GM18499 (cell line): ENCODE measurements around the gene SOS1.
"Not testable (repeated sequence)": the region's sequence is repeated elsewhere in the genome, so short reads cannot be mapped to it uniquely, and the experiment has no call there.

Experiments used
- ATAC-seq: cut with Tn5 transposase; IDR thresholded peaks from one replicate; pipeline ENCODE4 v1.9.1; 2021; ENCODE audit warnings: moderate number of reproducible peaks; ENCODE audit not compliant: insufficient read depth, unreplicated experiment

Gene SOS1

GRCh38 chr2:39107724-39108273 lies 13.1 kb downstream of the SOS1 start:
- no peak for ATAC-seq

- ATAC-seq = no peak
Observed at GRCh38 chr2:39107156-39107555, 13.7 kb downstream of the SOS1 start.

- peak; percentile 53 for ATAC-seq
Observed at GRCh38 chr2:39099870-39100728, 20.8 kb downstream of the SOS1 start.

DNA sequence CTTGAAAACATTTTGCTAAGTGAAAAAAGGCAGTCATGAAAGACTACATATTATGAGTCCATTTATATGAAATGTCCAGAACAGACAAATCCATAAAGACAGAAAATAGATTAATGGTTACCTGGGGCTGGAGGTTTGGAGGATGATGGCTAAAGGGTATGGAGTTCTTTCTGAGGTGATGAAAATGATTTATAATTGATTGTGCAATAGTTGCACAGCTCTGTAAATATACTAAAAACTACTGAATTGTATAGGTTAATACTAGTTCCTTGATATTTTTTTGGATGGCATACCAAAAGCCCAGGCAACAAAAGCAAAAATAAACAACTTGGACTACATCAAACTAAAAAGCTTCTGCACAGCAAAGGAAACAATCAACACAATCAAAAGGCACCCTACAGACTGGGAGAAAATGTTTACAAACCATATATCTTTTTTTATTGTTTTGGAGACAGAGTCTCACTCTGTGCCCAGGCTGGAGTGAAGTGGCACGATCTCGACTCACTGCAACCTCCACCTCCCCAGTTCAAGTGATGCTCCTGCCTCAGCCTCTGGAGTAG lies 21.5 kb downstream of the SOS1 start:
- ATAC-seq = no peak

DNA sequence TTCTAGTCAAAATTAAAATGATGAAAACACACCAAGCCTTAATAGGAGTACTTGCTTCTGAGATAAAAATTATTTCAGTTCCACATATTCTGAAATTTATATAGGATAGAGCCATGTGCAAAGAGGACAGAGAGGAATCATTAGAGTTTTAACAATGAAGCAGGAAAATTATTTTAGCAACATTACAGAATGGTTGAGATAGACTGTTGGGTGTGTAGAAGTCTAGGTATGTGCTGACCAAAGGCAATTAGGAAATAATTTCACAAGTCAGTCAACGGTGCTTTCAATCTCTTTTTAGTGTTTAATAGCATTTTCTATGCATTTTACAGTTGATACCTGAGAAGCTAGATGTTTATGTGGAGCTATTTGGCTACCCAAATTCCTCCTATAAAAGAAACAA lies 25.2 kb downstream of the SOS1 start:
- no peak for ATAC-seq

DNA sequence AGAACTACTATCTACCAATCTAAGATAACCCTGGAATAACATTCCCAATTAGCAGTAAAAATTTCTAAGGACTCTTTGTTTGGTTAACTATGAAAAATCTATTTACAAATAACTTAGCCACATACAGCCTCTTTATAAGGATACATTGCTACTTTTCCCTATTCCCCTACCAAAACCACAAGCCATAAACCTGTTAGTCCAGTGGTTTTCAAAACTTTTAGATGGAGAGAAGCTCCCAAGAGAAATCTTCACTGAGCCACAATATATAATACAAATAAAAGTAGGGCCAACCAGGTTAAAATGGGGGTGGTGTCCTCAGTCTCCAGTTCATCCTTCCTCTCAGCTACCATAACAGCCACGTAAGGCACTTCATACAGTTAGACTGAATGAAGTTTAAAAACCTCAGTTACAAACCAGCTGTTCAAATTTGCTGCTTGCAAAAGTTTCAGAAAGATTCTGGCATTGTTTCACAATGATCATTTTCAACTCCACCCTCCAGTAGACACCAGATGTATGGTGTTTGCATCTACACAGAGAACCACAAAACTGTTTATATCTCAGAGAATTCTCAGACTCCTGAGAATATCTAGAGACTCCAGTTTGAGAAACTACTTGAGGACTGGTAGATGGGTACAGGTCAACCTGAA lies 26.0 kb downstream of the SOS1 start:
- peak; percentile 69 for ATAC-seq

GRCh38 chr2:39093218-39093898 lies 27.5 kb downstream of the SOS1 start:
- ATAC-seq = no peak

- ATAC-seq = no peak
Observed at GRCh38 chr2:39091543-39091942, 29.3 kb downstream of the SOS1 start.

- no peak for ATAC-seq
Observed at GRCh38 chr2:39091063-39091462, 29.8 kb downstream of the SOS1 start.

DNA sequence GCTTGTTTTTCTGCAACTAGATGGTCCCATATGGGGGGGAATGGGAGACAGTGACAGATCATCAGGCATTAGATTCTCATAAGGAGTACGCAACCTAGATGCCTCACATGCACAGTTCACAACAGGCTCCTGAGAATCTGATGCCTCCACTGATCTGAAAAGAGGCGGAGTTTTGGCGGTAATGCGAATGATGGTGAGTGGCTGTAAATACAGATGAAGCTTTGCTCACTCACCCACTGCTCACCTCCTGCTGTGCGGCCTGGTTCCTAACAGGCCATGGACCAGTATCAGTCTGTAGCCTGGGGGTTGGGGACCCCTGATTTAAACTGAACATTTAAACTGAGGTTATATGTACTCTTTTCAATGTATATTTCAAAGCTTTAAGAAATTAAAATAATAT lies 40.7 kb downstream of the SOS1 start:
- ATAC-seq = no peak

DNA sequence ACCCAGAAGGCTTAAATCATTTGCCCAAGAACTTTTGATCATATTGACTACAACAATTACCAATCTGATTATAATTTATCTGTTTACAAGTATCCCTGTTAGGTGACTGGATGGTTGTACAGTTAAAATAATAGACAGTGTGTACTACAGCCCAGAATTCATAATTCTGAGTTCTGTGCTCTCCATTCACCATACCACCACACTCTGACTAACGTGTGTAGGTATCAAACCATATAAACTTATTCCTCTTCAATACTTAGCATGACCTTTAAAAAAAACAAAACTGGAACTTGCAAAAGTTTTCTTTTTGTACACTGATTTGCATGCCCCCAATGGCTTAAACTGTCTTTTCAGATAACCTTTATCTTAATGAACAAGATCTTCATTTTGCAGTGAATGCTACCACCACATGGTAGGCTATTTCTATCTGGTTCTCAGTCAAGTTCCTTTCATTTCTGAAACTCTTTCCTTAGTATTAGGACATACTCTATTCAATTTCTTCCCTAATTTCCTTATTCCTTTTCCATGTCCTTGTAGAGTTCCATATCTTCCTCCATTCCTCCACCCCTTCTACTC lies 50.9 kb downstream of the SOS1 start:
- no peak for ATAC-seq

GRCh38 chr2:39069136-39069515 lies 51.7 kb downstream of the SOS1 start:
- ATAC-seq = no peak

GRCh38 chr2:39068299-39069135 lies 52.3 kb downstream of the SOS1 start:
- no peak for ATAC-seq

DNA sequence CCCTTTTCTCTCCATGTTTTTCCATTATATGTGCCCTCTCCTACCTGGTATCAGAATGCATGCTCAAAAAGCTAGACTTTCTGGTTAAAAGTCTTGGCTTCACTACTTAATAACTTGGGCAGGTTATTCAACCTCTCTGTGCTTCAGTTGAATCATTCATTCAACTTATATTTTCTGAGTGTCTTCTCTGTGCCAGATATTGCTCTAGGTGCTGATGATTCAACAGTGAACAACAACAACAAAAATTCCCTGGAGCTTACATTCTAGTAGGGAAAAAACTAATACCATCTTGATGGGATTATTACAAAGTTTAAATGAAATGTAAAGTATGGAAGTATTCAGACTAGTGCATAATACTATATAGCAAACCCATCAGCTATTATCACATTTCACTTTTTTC lies 55.2 kb downstream of the SOS1 start:
- no peak for ATAC-seq

GRCh38 chr2:39062320-39062719 lies 58.5 kb downstream of the SOS1 start:
- ATAC-seq = no peak

- no peak for ATAC-seq
Observed at GRCh38 chr2:39061280-39061679, 59.6 kb downstream of the SOS1 start.

GRCh38 chr2:39059366-39059952 lies 61.4 kb downstream of the SOS1 start:
- ATAC-seq = no peak

DNA sequence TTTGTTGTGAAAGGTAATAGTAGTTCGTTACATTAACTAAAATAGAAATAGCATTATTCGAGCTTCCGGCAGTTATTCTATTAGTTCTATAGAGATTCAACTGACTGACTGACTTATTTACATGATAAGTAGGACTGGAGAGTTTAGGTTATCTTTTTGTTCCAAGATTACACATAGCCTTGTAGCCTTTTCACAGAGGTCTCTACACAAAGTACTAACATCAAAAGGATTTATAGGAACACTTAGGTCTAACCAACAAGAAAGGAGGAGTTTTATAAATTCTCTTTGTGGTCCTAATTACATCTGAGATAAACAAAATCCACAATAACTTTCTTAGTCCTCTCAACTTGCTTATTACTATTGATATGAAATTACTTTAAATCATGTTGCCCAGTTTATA lies 62.8 kb downstream of the SOS1 start:
- no peak for ATAC-seq

DNA sequence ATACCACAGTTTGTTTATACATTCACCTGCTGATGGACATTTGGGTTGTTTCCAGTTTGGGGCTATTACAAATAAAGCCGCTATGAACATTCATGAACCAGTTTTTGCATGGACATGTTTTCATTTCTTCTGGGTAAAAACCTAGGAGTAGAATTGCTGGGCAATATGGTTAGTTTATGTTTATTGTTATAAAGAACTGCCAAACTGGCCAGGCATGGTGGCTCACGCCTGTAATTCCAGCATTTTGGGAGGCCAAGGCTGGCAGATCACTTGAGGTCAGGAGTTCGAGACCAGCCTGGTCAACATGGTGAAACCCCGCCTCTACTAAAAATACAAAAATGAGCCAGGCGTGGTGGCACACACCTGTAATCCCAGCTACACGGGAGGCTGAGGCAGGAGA lies 68.2 kb downstream of the SOS1 start:
- ATAC-seq = not testable (repeated sequence)
